Measurements from ENCODE around the gene JRKL.
"Not testable (repeated sequence)": the region's sequence is repeated elsewhere in the genome, so short reads cannot be mapped to it uniquely, and the experiment has no call there.

JRKL gene

GRCh38 chr11:96396637-96397036, 6.8 kb downstream of the JRKL start:
- no peak for DNase-seq

- DNase-seq, result no peak
These were observed 8.1 kb downstream of the JRKL start for GRCh38 chr11:96397863-96398262.

- no peak for DNase-seq
These were observed 10.9 kb downstream of the JRKL start for GRCh38 chr11:96400697-96401096.

GRCh38 chr11:96411412-96411811, 21.6 kb downstream of the JRKL start:
- DNase-seq, result not testable (repeated sequence)

- no peak for DNase-seq
These were observed 23.1 kb downstream of the JRKL start for GRCh38 chr11:96412761-96413381.

GRCh38 chr11:96413408-96413807, 23.6 kb downstream of the JRKL start:
- DNase-seq, result no peak

GRCh38 chr11:96424693-96425092, 34.9 kb downstream of the JRKL start:
- no peak for DNase-seq

GRCh38 chr11:96430668-96431067, 40.9 kb downstream of the JRKL start:
- DNase-seq, result no peak

- not testable (repeated sequence) for DNase-seq
These were observed 42.8 kb downstream of the JRKL start for GRCh38 chr11:96432654-96433053.

Data from stimulated activated CD4-positive, alpha-beta T cell treated with anti-CD3 and anti-CD28 coated beads, Interleukin-4, amount 100 ng/mL, for 4 hours (primary cell).